IPS DF 4.7 (cell line): ENCODE measurements around the gene COPS7A.

ENCODE experiments used
- DNase-seq: peaks from one replicate; pipeline ENCODE4 v3.0.0-alpha.2; 2013; ENCODE audit warnings: low spot score; ENCODE audit errors: extremely low read depth

The COPS7A gene, protein sequence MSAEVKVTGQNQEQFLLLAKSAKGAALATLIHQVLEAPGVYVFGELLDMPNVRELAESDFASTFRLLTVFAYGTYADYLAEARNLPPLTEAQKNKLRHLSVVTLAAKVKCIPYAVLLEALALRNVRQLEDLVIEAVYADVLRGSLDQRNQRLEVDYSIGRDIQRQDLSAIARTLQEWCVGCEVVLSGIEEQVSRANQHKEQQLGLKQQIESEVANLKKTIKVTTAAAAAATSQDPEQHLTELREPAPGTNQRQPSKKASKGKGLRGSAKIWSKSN

DNA sequence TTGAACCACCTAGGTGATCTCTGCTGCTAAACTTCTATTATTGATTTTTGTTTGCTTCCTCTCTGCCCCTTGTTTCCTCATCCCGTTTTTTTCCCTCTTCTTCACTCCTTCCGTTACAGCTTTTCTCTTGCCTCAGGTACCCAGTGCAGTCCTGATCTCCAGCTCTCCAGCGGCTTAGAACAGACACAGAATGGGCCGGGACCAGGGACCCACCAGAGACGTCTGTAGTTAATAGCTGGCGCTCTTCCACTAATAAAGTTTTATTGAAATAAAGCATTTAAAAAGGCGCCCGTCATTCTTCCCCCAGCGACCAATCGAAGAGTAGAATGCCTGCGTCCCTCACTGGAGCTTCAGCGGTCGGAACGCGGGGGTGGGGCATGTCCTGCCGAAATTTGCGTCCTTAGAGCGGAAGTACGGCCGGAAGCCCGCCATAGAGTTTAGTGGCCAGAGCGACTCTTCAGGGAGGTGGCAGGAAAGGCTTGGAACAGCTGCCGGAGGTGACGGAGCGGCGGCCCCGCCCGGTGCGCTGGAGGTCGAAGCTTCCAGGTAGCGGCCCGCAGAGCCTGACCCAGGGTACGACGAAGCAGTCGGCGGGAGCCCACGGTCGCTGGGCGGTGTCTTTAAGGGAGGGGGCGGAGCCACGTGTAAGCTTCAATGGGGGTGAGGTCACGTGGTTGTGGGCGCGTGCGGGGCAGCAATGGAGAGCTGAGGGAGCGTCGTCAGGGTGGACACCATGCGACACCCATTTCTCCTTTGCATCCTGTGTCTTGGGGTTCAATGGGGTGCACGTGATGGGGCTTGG lies at the start of gene COPS7A:
Gene COPS7A (plus strand): TSS at position 440 of the 802 bp plus-strand sequence. CDS start 611 bp downstream, outside the sequence.
- DNase-seq: peak; percentile 91

GRCh38 chr12:6676962-6677361 lies 46.9 kb upstream of the COPS7A start:
- DNase-seq: no peak

GRCh38 chr12:6684609-6685008 lies 39.2 kb upstream of the COPS7A start:
- DNase-seq: no peak

- DNase-seq: no peak
Observed at GRCh38 chr12:6685814-6686213, 38.0 kb upstream of the COPS7A start.

DNA sequence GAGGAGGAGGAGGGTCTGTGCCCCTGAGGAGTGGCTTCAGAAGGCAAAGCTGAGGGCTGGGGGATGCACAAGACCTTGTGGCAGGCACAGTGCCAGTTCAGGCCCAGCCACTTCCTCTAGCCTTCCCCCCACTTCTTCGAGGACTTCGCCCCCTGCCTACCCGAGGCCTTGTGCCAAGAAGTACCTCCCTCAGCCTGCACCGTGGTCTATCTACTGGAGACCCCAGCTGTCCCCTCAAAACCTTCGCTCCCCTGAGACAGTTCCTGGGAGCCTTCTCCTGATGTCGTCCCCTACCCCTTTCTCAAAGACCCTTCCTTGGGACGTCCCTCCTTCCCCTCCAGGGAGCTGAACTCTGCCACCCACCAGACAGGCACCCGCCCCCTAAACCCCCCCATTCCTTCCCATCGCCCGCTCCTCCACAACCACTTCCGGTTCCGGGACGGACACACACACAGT lies 35.3 kb upstream of the COPS7A start:
- no peak for DNase-seq

GRCh38 chr12:6688999-6689882 lies 34.6 kb upstream of the COPS7A start, which contains the start of gene ZNF384:
Gene ZNF384 (minus strand): TSS chr12:6689375. CDS start chr12:6679520, 9,855 bp downstream.
- peak; percentile 98 for DNase-seq

GRCh38 chr12:6691473-6691872 lies 32.4 kb upstream of the COPS7A start:
- DNase-seq: no peak

- DNase-seq: no peak
Observed at GRCh38 chr12:6692888-6693287, 31.0 kb upstream of the COPS7A start.

DNA sequence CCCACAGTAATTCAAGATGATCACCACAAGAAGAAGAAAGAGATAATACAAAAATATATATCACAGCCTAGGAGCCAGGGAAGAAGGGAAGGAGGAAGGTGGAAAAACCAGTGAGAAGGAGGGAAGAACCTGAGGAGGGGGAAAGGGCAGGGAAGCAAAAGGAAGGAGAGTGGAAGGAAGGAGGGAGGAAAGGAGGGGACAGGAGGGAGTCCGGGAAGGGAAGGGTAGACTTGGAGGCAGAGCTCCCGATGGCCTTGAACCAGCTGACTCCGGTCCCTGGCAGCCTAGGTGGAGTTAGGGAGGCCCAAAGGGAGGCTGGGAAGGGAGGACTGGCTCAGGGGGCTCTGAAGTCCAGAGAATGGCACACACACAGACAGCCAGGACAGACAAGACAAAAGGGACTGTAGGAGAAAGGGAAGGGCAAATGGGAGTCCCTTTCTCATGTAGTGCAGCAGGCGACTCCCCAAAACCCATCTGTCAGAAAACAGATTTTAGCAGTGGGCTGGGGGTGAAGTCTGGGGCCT lies 30.0 kb upstream of the COPS7A start:
- DNase-seq: no peak

GRCh38 chr12:6694701-6695100 lies 29.1 kb upstream of the COPS7A start:
- DNase-seq: no peak

GRCh38 chr12:6695313-6696045 lies 28.4 kb upstream of the COPS7A start:
- DNase-seq: no peak

DNA sequence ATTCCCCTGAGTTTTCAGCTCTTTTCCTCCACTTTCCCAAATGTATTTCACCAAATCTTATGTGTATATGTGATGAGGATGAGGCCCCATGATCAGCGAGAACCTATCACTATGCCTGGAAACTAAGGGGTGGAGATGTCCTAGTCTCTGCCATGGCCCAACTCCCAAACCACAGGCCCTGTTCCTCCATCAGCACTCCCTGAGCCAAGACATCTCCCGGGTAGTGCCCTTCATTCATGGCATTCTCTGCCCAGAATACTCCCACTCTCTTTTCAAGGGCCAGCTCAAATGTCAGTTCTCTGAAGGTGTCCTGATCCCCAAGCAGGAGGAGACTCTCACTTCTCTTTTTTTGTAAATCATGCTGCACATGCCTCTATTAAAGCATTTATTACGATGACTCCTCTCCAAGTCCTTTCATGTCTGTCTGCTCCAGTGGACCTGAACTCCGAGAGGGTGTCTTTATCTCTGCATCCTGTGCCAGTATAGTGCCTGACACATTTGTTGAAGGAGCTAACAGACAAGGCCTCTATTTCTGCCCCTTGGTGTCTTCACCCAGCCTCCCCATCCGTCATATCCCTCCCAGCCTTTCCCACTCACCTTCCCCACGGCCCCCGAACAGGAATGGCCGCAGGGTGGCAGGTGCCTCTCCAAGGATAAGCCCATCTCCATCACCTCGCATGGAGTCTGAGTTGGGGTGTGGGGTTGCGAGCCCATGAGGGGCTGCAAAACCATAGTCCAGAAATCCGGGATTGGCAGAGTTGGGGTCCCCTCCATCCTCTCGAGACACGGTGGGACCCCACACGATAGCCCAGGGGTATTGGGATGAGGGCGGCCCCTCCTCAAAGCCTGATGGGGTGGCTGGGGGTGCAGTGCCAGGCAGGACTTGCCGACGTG lies 26.9 kb upstream of the COPS7A start:
- no peak for DNase-seq

DNA sequence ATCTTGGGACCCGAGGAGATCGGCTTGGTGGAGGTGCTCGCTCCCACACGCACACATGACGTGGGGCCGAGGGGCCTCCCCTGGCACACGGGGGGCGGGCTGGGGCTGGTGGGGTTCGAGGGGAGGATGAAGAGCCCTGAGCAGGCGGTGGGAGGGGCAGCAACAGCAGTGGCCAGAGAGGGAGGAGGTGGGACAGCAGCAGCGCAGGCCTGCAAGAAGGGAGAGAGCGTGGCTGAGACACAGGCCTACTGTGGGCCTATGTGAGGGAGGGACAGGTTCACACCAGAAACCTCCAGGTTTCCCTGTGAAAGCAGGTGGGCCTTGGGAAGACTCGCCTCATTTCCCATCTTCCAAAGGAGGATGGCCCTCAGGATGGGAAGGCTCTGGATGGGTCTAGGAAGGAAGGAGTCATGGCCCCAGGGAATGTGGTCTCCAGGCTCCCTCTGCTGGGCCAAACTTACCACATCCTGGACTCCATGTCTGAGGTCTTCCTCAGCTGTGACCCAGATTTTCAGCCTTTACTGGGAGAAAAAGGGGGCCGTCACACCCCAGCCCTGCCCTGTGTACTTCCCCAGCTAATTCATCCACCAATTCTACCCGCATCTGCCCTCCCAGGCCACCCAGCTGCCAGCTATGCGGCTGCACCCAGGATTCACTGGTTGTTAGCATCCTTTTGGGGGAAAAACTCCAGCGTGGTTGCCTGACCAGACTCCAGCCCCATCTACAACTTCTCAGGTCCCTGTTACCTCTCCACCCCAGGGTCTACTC lies 26.1 kb upstream of the COPS7A start:
- DNase-seq: no peak

- no peak for DNase-seq
Observed at GRCh38 chr12:6698352-6699046, 25.3 kb upstream of the COPS7A start.

- DNase-seq: no peak
Observed at GRCh38 chr12:6699259-6699988, 24.4 kb upstream of the COPS7A start.

DNA sequence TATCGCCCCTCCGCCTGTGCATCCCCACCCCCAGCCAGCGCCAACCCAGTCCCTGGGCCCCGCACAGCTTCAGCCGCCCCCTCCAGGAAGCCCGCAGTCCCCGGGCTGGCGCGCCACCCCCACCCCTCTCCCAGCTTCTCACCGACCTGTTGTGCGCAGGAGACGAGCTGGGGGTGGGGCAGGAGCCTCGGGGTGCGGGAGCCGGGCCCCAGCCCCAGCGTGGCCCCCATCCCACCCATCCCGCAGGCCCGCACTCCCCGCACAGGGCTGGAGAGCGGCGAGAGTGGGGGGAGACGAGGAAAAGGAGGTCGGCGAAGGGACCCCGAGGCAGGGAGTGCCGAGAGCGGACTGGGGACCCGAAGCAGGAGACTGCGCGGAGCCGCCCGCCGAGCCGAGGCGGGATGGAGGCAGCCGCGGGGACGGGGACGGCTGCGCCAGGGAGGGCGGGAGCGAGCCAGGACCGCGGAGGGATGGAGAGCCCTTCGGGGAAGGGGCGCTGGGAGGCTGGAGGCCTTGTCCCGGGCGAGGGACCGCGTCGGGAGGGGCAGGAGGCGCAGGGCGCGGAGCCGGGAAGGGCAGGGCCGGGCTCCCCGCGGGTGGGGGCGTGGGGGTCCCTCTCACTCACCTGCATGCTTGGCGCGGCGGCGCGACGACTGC lies 23.7 kb upstream of the COPS7A start:
- DNase-seq: no peak

- DNase-seq: no peak
Observed at GRCh38 chr12:6700646-6701051, 23.2 kb upstream of the COPS7A start, which contains the start of gene PIANP. Gene PIANP (minus strand): TSS chr12:6700815. CDS start chr12:6698061, 2,754 bp downstream.
